ENCODE measurements around the gene WDR59. TPM values are rescaled to one million over a fixed set of nuclear protein-coding genes. Genes with fewer than 3 reads are reported as not detected.
A peak's percentile ranks its signal among the peaks of the same experiment; 100 is the strongest.

Gene WDR59
- total and polyA plus RNA-seq, 2 experiments from 2014 or later, result 38.7 to 54.5 TPM

DNA sequence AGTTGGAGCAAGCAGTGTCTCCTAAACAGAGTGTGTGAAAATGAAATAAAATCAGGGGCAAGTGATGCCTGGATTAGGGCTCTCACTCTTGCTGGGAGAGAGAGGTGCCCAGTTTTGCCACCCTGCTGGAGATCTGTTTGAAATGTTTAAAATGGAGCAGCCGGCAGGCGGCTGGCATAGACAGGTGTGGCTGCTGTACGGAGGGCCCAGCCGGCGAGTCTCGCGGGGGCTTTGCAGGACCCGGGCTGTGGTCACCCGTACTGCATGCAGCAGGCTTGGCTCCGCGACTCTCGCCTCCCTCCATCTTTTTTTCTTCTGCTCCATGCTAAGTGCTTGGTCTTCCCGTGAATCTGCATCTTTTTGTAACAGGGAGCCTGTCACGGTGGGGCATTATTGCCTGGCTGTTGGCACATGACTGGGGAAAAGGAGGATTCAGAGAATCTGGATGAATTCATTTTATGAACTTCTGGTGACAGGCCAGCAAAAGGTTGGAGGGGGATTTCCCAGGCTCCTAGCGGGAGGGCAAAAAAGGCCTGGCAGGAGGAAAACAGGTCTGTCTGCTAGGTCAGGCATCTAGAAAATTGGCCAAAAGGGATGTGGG lies 15.7 kb upstream of the WDR59 start (continued):
- TF ChIP-seq, protein P1, sequence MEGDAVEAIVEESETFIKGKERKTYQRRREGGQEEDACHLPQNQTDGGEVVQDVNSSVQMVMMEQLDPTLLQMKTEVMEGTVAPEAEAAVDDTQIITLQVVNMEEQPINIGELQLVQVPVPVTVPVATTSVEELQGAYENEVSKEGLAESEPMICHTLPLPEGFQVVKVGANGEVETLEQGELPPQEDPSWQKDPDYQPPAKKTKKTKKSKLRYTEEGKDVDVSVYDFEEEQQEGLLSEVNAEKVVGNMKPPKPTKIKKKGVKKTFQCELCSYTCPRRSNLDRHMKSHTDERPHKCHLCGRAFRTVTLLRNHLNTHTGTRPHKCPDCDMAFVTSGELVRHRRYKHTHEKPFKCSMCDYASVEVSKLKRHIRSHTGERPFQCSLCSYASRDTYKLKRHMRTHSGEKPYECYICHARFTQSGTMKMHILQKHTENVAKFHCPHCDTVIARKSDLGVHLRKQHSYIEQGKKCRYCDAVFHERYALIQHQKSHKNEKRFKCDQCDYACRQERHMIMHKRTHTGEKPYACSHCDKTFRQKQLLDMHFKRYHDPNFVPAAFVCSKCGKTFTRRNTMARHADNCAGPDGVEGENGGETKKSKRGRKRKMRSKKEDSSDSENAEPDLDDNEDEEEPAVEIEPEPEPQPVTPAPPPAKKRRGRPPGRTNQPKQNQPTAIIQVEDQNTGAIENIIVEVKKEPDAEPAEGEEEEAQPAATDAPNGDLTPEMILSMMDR (conservative IDR thresholded peaks at IDR 0.05; ENCODE audit: low read depth in 2 of 2), result no peak
- TF ChIP-seq, protein P2, sequence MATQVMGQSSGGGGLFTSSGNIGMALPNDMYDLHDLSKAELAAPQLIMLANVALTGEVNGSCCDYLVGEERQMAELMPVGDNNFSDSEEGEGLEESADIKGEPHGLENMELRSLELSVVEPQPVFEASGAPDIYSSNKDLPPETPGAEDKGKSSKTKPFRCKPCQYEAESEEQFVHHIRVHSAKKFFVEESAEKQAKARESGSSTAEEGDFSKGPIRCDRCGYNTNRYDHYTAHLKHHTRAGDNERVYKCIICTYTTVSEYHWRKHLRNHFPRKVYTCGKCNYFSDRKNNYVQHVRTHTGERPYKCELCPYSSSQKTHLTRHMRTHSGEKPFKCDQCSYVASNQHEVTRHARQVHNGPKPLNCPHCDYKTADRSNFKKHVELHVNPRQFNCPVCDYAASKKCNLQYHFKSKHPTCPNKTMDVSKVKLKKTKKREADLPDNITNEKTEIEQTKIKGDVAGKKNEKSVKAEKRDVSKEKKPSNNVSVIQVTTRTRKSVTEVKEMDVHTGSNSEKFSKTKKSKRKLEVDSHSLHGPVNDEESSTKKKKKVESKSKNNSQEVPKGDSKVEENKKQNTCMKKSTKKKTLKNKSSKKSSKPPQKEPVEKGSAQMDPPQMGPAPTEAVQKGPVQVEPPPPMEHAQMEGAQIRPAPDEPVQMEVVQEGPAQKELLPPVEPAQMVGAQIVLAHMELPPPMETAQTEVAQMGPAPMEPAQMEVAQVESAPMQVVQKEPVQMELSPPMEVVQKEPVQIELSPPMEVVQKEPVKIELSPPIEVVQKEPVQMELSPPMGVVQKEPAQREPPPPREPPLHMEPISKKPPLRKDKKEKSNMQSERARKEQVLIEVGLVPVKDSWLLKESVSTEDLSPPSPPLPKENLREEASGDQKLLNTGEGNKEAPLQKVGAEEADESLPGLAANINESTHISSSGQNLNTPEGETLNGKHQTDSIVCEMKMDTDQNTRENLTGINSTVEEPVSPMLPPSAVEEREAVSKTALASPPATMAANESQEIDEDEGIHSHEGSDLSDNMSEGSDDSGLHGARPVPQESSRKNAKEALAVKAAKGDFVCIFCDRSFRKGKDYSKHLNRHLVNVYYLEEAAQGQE (IDR thresholded peaks at IDR 0.05; ENCODE audit: unreplicated experiment), result no peak
- no peak for TF ChIP-seq EZH2phosphoT487 (IDR thresholded peaks at IDR 0.05; ENCODE audit: unreplicated experiment)

DNA sequence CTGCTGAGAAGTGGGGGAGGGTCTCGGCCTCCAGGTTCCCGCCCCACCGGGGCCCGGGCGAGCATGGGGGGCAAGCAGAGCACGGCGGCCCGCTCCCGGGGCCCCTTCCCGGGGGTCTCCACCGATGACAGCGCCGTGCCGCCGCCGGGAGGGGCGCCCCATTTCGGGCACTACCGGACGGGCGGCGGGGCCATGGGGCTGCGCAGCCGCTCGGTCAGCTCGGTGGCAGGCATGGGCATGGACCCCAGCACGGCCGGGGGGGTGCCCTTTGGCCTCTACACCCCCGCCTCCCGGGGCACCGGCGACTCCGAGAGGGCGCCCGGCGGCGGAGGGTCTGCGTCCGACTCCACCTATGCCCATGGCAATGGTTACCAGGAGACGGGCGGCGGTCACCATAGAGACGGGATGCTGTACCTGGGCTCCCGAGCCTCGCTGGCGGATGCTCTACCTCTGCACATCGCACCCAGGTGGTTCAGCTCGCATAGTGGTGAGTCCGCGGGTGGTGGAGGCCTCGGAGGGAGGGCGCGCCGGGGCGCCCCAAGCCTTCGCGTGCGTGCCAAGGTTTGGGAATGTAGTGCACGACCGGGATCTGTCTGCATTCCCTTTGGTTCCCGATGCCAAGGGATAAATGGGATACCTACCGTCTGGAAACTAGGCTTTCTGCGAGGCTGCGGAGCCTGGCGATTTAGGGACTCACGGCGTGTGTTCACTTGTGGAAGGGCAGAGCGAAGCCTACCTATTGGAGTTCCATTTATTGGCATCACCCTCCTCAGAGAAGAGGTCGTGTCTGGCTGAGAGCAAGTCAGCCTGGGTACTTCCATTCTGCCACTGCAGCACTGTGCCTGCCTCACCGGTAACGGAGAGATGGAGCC lies 14.9 kb upstream of the WDR59 start:
- peaks cover 26% of the 10 kb centered on the region for H3K4me1 ChIP-seq (ENCODE audit: insufficient read depth)
- peaks cover 8% of the 10 kb centered on the region for H3K27me3 ChIP-seq (ENCODE audit: insufficient read depth)
- H3K79me2 ChIP-seq (replicated peaks; ENCODE audit: insufficient read depth), result peaks cover 56% of the 10 kb centered on the region
- H2AFZ ChIP-seq, result no peak overlapping the region
- peaks cover 26% of the 10 kb centered on the region for H3K27me3 Mint-ChIP-seq (ENCODE audit: insufficient read depth, low read depth, poor library complexity)
- no peak for TF ChIP-seq ZNF331 (CRISPR knock-in tag; IDR thresholded peaks at IDR 0.05; ENCODE audit: low read depth)
- TF ChIP-seq POLR2AphosphoS5 (IDR thresholded peaks at IDR 0.05; ENCODE audit: low read depth), result 0 out of 2 replicates have a peak, but pooled peaks have one; percentile 27
- no peak for TF ChIP-seq JUNB (IDR thresholded peaks at IDR 0.05; ENCODE audit: unreplicated experiment)
- TF ChIP-seq, protein P1 (conservative IDR thresholded peaks at IDR 0.05; ENCODE audit: low read depth in 2 of 2), result no peak
- TF ChIP-seq, protein P2 (IDR thresholded peaks at IDR 0.05; ENCODE audit: unreplicated experiment), result no peak
- TF ChIP-seq ZNF114 (CRISPR knock-in tag; IDR thresholded peaks at IDR 0.05), result no peak
- no peak for TF ChIP-seq NANOG (IDR thresholded peaks at IDR 0.05; ENCODE audit: borderline replicate concordance)
- no peaks in the 10 kb centered on the region; the same call in 2 of the 3 replicates for H3K9me3 Mint-ChIP-seq
- peak overlapping the region; percentile 80 for H3K4me3 Mint-ChIP-seq
- ATAC-seq (peak; percentile 71), DNase-seq (ENCODE audit: low spot score) (peak; percentile 80)
- peaks cover 46% of the 10 kb centered on the region for H3K4me1 Mint-ChIP-seq
- H3K4me3 ChIP-seq, result peak overlapping the region; percentile 82
- no peak overlapping the region for H3K27ac Mint-ChIP-seq
- H3K27ac ChIP-seq (ENCODE audit: low read depth), result no peak overlapping the region
- H3F3A ChIP-seq (replicated peaks; ENCODE audit: low read depth), result peaks cover 10% of the 10 kb centered on the region
- peaks cover 42% of the 10 kb centered on the region for H4K20me1 ChIP-seq (replicated peaks; ENCODE audit: insufficient read depth)
- no peaks in the 10 kb centered on the region; the same call in 1 of the 2 replicates for H3K36me3 ChIP-seq (ENCODE audit: insufficient read depth)
- no peaks in the 10 kb centered on the region for H3K9me2 ChIP-seq (ENCODE audit: insufficient read depth)
- peaks cover 4% of the 10 kb centered on the region; the same call in 2 of the 3 replicates for H3K36me3 Mint-ChIP-seq (ENCODE audit: low read depth)
- H3K4me2 ChIP-seq, result peak overlapping the region; percentile 96
